Measurements from ENCODE around the gene SPDYE3.
"Not testable (repeated sequence)": the region's sequence is repeated elsewhere in the genome, so short reads cannot be mapped to it uniquely, and the experiment has no call there.

Gene SPDYE3

GRCh38 chr7:100364480-100364879 is 57.0 kb downstream of the SPDYE3 start:
- H3K4me3 ChIP-seq (replicated peaks in 1 of 2; ENCODE audit: low read depth in 2 of 2, low read length in 2 of 2), result no peak overlapping the region
- TF ChIP-seq CTCF (IDR thresholded peaks at IDR 0.05; ENCODE audit: low read depth, low read length), result no peak
- DNase-seq (ENCODE audit: low read depth in 2 of 2), result no peak

- DNase-seq (ENCODE audit: low read depth in 2 of 2); H3K4me3 ChIP-seq (replicated peaks in 1 of 2; ENCODE audit: low read depth in 2 of 2, low read length in 2 of 2): not testable (repeated sequence)
Observed at GRCh38 chr7:100365998-100366367, 58.5 kb downstream of the SPDYE3 start.

GRCh38 chr7:100366411-100367250 is 59.1 kb downstream of the SPDYE3 start:
- H3K4me3 ChIP-seq (replicated peaks in 1 of 2; ENCODE audit: low read depth in 2 of 2, low read length in 2 of 2), result no peak overlapping the region
- DNase-seq (ENCODE audit: low read depth in 2 of 2), result no peak
- no peak for TF ChIP-seq CTCF (IDR thresholded peaks at IDR 0.05; ENCODE audit: low read depth, low read length)

- TF ChIP-seq CTCF (IDR thresholded peaks at IDR 0.05; ENCODE audit: low read depth, low read length), result no peak
- no peak for DNase-seq (ENCODE audit: low read depth in 2 of 2)
- H3K4me3 ChIP-seq (replicated peaks in 1 of 2; ENCODE audit: low read depth in 2 of 2, low read length in 2 of 2), result no peak overlapping the region
Observed at GRCh38 chr7:100367251-100367620, 59.7 kb downstream of the SPDYE3 start.

GRCh38 chr7:100367676-100368613 is 60.4 kb downstream of the SPDYE3 start:
- no peak for TF ChIP-seq CTCF (IDR thresholded peaks at IDR 0.05; ENCODE audit: low read depth, low read length)
- no peak overlapping the region for H3K4me3 ChIP-seq (replicated peaks in 1 of 2; ENCODE audit: low read depth in 2 of 2, low read length in 2 of 2)
- DNase-seq (ENCODE audit: low read depth in 2 of 2), result no peak

- no peak for DNase-seq (ENCODE audit: low read depth in 2 of 2)
- no peak overlapping the region for H3K4me3 ChIP-seq (replicated peaks in 1 of 2; ENCODE audit: low read depth in 2 of 2, low read length in 2 of 2)
Observed at GRCh38 chr7:100369105-100369504, 61.6 kb downstream of the SPDYE3 start.

More at GRCh38 chr7:100369105-100369504, 61.6 kb downstream of the SPDYE3 start:
- TF ChIP-seq CTCF (IDR thresholded peaks at IDR 0.05; ENCODE audit: low read depth, low read length), result no peak
